Right cardiac atrium (tissue), 5 donors: Measurements from ENCODE around the gene STARD7. TPM values are rescaled to one million over a fixed set of nuclear protein-coding genes. Genes with fewer than 3 reads are reported as not detected.
A peak's percentile ranks its signal among the peaks of the same experiment; 100 is the strongest.

ENCODE experiments used
- ATAC-seq, 2 donors: fragments of 200-7000 bp; cut with Tn5 transposase; one replicate each; pipeline versions ENCODE4 v1.8.0 to v1.9.1; 2020; ENCODE audit warnings: moderate library complexity in 2 of 2, mild to moderate bottlenecking in 1 of 2
- DNase-seq, 3 donors: peaks; one replicate each; pipeline ENCODE4 v3.0.0-alpha.2; 2020
- H3K27ac ChIP-seq: one replicate; pipeline ENCODE4 v1.5.1; 2013; ENCODE audit warnings: mild to moderate bottlenecking, low read length, control low read depth, moderate library complexity
- H3K27me3 ChIP-seq: one replicate; pipeline ENCODE4 v1.6.1; 2013; ENCODE audit not compliant: control insufficient read depth, insufficient read depth
- H3K4me1 ChIP-seq: one replicate; pipeline ENCODE4 v1.6.1; 2013; ENCODE audit warnings: low read length; ENCODE audit not compliant: control insufficient read depth, insufficient read depth
- H3K4me3 ChIP-seq: one replicate; pipeline ENCODE4 v1.5.1; 2013; ENCODE audit warnings: low read length, control low read depth
- H3K9me3 ChIP-seq: one replicate; pipeline ENCODE4 v1.6.1; 2013; ENCODE audit warnings: low read length; ENCODE audit not compliant: control insufficient read depth
- WGBS: extraction: QIAGEN DNeasy Blood & Tissue Kit; methylation state at CpG from one replicate; pipeline ENCODE4 v1.1.7; 2013; 5-methylcytosine and 5-hydroxymethylcytosine counted together
- intact Hi-C, 4 donors: fragments of 100-400 bp; cut with DNase I; formaldehyde crosslinking; loops; one replicate each; pipeline versions ENCODE4 v1.11.0 to v1.14.0; 2022 to 2023
- polyA plus RNA-seq: library from polyadenylated mRNA; stranded (reverse); fragments of 200-250 nt; gene quantifications from one replicate; pipeline ENCODE4 v1.2.3, GENCODE V29; 2013
- total RNA-seq, 4 donors: library from RNA; stranded (reverse); fragmentation: NEBNext Ultra II Directional; extraction: Animal tissue kit (Norgen Biotek cat#: 25700); gene quantifications; one replicate each; pipeline ENCODE4 v1.2.1, GENCODE V29; 2021
- donor health status: healthy with polysubstance abuse.
- donor health status: DM: no; HTN: yes; CAD: no.
- donor health status: DM: no; HTN: no; CAD: no.
- donor health status: DM: no; HTN: yes; CAD: no; lungs with severe emphysema.
- donor health status: DM: yes; HTN: yes; CAD: no.

The STARD7 gene
- total and polyA plus RNA-seq, 5 donors, result 61.9 to 184 (median 153) TPM

DNA sequence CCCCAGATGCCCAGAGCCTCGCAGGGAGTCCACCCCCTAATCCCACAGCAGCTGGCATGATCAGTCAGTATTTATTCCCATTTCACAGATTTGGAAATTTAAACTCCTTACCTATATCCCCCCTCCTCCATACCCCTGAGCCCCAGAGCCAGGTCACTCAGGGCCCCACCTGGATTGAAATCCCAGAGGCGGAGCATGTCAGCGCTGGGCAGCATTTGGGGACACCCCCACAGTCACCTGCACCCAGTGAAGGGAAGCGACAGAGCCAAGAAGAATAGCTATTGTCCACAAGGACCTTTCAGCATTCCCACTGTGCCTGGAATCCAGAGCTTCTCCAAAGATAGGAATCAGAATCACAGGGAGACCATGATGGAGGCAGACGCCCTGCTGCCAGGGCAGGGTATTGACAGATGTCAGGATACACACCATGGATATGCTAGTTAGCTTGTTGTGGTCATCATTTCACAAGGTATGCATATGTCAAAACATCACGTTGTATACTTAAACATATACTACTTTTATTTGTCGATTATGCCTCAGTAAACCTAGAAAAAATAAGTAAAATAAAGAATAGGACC, 69.4 kb downstream of the STARD7 start:
- intact Hi-C loops, result loop anchor here in 2 of 4 donors (5.0 to 10.0 kb wide), 3 partner anchors 33 to 368 kb away; partner anchors contain the start of gene NEURL3 (in 2 of the 2)
- H3K9me3 ChIP-seq, result no peaks in the 10 kb centered on the region
- H3K27ac ChIP-seq, result no peak overlapping the region
- no peak overlapping the region for H3K4me3 ChIP-seq
- no peak for ATAC-seq
- H3K4me1 ChIP-seq, result no peaks in the 10 kb centered on the region
- WGBS, result 84% methylated on average over 7 of the region's 7 CpGs
- no peaks in the 10 kb centered on the region for H3K27me3 ChIP-seq
- DNase-seq, result peak in 2 of 3 donors; percentile 5 to 8

DNA sequence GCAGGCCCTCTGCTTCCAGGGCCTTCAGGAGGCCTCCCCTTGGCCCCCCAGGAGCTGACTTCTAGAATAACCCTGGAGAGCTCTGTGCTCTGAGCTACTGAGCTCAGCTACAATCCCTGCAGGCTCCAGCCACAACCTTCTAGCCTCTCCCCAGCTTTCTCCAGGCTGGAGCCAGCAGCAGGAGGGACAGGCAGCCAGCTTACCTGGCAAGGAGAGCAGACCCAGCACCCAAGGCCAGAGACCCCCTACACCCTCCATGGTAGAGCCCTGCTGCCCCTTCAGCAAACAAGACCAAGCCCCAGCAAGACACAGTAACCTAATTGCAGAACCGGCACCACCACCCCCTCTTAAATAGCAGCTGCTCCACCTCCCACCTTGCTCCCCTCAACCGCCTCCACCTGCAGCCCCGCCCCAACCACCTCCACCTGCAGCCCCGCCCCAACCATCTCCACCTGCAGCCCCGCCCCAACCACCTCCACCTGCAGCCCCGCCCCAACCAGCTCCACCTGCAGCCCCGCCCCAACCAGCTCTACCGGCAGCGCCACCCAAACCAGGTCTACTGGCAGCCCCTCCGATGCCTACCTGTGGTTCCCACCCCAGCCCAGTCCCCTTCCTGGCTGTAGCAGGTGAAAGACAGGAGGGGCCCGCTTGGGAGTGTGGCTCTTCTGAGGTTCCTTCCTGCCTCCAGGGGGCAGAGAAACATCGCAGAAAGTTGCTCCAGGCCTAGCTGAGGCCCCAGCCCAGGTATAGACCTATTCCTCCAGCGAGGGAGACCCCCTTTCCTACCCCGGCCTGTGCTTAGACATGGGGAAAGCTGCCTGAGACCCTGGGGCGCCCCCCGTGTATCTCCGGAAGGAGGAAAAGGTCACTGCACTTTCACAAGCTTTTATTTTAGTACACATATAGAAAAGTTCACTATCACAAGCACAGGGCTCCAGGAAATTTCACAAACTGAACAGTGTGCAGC, 70.2 kb downstream of the STARD7 start, which contains the start of gene ASTL:
Gene ASTL (minus strand): TSS at position 324 of the 967 bp plus-strand sequence. CDS start 66 bp downstream, at position 258.
- Histone ChIP-seq H3K4me3 (no peak within 1 kb of the TSS), H3K9me3 (no peaks in the 10 kb centered on the region), H3K27ac (no peak within 1 kb of the TSS), H3K4me1 (no peaks in the 10 kb centered on the region), H3K27me3 (no peaks in the 10 kb centered on the region)
- ATAC-seq (peak; percentile 44 to 63), DNase-seq (peak in 2 of 3 donors; percentile 61 to 63)
- intact Hi-C loops, result loop anchor here in 2 of 4 donors (5.0 to 10.0 kb wide), 3 partner anchors 34 to 369 kb away; partner anchors contain the start of gene NEURL3 (in 2 of the 2)
- 14% methylated on average over 17 of the region's 17 CpGs for WGBS

GRCh38 chr2:96137321-96138178, 71.1 kb downstream of the STARD7 start:
- DNase-seq (peak in 2 of 3 donors; percentile 19 to 27), ATAC-seq (no peak)
- Histone ChIP-seq H3K27ac (no peak overlapping the region), H3K27me3 (no peaks in the 10 kb centered on the region), H3K4me3 (no peak overlapping the region), H3K9me3 (no peaks in the 10 kb centered on the region), H3K4me1 (no peaks in the 10 kb centered on the region)
- WGBS, result 78% methylated on average over 15 of the region's 15 CpGs
- intact Hi-C loops, result loop anchor here in 2 of 4 donors (5.0 to 10.0 kb wide), 3 partner anchors 35 to 370 kb away; partner anchors contain the start of gene NEURL3 (in 2 of the 2)

DNA sequence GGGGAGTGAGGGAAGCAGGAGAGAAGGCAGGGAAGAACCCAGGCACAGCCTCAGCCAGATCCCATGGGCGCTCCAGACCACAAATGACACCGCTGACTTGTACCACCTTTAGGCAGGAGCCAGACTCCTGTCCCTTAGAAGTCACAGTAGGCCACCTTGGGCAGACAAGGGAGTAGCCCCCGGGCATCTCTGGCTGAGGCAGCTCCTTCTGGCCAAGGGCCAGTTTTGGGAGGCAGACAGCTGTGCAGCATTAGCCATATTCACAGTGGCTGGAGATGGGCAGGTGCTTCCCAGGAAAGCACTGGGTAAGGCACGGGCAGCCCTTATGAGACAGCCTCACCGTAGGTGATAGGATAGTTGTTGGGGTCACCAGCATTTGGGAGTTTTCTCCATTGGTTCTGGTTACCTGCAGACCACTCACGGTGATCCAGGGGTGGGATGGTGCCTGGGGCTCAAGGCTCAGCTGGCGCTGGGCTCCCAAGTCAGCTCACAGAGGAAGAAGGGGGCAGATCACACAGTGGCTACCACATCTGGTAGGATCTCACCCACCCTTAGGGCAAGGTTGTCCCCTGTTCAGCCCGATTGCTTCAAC, 72.4 kb downstream of the STARD7 start:
- Histone ChIP-seq H3K4me1 (no peaks in the 10 kb centered on the region), H3K4me3 (no peak overlapping the region), H3K27ac (no peak overlapping the region), H3K27me3 (no peaks in the 10 kb centered on the region), H3K9me3 (no peaks in the 10 kb centered on the region)
- ATAC-seq, result no peak
- intact Hi-C loops, result loop anchor here in 2 of 4 donors (5.0 to 10.0 kb wide), 3 partner anchors 36 to 371 kb away; partner anchors contain the start of gene NEURL3 (in 2 of the 2)
- DNase-seq, result peak in 2 of 3 donors; percentile 18 to 27
- 83% methylated on average over 8 of the region's 8 CpGs for WGBS

DNA sequence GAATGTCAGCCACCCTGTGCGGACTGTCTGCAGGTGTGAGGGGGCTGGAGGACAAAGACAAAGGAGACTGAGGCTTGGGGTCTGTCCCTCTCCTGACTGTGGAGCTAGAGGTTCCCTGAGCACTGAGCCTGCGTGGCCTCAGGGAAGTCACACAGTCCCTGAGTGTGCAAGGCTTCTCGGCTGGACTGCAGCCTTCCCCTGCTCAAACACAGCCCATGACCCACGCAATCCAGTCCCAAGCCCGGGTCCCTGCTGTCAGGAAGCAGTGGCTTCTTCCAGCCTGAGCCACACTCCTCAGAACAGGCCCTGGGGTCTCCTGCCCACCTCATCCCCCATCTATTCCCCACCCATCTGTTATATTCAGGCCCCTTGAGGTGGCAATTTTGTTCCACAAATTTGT, 73.0 kb downstream of the STARD7 start:
- intact Hi-C loops, result loop anchor here in 2 of 4 donors (5.0 to 10.0 kb wide), 3 partner anchors 37 to 372 kb away; partner anchors contain the start of gene NEURL3 (in 2 of the 2)
- Histone ChIP-seq H3K4me3 (no peak overlapping the region), H3K27me3 (no peaks in the 10 kb centered on the region), H3K4me1 (no peaks in the 10 kb centered on the region), H3K9me3 (no peaks in the 10 kb centered on the region), H3K27ac (no peak overlapping the region)
- peak in 2 of 3 donors; percentile 3 to 23 for DNase-seq
- ATAC-seq, result no peak
- 76% methylated on average over 5 of the region's 5 CpGs for WGBS

DNA sequence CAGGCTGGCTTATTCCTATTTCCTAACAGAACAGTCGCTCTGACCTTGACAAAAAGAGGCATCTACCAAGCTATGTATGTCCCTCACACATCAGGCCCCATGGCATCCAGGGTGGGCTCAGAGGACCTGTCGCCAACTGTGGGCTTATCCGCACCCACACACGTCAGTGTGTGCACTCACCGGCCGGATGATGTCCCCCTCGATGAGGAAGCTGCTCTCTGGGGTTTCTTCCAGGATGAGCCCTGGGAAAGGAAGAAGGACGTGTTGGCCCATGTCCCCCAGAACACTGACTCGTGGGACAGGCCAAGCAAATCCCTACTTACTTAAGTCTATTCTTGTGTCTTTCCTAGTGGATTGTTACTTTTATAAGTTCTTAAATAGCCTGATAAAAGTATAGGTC, 73.5 kb downstream of the STARD7 start:
- Histone ChIP-seq H3K27me3 (no peaks in the 10 kb centered on the region), H3K27ac (no peak overlapping the region), H3K4me3 (no peak overlapping the region), H3K9me3 (no peaks in the 10 kb centered on the region), H3K4me1 (no peaks in the 10 kb centered on the region)
- 75% methylated on average over 9 of the region's 9 CpGs for WGBS
- ATAC-seq (no peak), DNase-seq (peak in 2 of 3 donors; percentile 7 to 9)
- intact Hi-C loops, result loop anchor here in 2 of 4 donors (5.0 to 10.0 kb wide), 3 partner anchors 37 to 372 kb away; partner anchors contain the start of gene NEURL3 (in 2 of the 2)

Other genes with a start within 250 kb of the STARD7 start
- gene ANKRD36C, start 217.0 kb downstream of the STARD7 start, total RNA-seq, result 10 to 100 TPM; 10.2 to 11.2 (median 10.6) TPM
- 3.1 TPM for gene ANKRD36C, start 217.0 kb downstream of the STARD7 start, polyA plus RNA-seq
- gene GPAT2, start 173.9 kb downstream of the STARD7 start, total RNA-seq, result 1 to 10 TPM; 1.7 to 3.1 (median 2.0) TPM
- gene GPAT2, start 173.9 kb downstream of the STARD7 start, polyA plus RNA-seq, result 1.1 TPM
- gene ADRA2B, start 92.3 kb downstream of the STARD7 start, total RNA-seq, result under 1 TPM; 0.11 to 0.91 (median 0.66) TPM
- 2.2 TPM for gene ADRA2B, start 92.3 kb downstream of the STARD7 start, polyA plus RNA-seq
- not detected for gene ASTL, start 70.3 kb downstream of the STARD7 start, total RNA-seq
- gene ASTL, start 70.3 kb downstream of the STARD7 start, polyA plus RNA-seq, result not detected
- gene DUSP2, start 63.4 kb downstream of the STARD7 start, total RNA-seq, result 1 to 10 TPM; 1.2 to 2.6 (median 1.4) TPM
- 2.2 TPM for gene DUSP2, start 63.4 kb downstream of the STARD7 start, polyA plus RNA-seq
- gene TMEM127, start 57.2 kb upstream of the STARD7 start, total RNA-seq, result 10 to 100 TPM; 77.8 to 90.0 (median 84.8) TPM
- gene TMEM127, start 57.2 kb upstream of the STARD7 start, polyA plus RNA-seq, result 37.0 TPM
- gene CIAO1, start 57.4 kb upstream of the STARD7 start, total RNA-seq, result 10 to 100 TPM; 52.2 to 60.5 (median 56.0) TPM
- 30.3 TPM for gene CIAO1, start 57.4 kb upstream of the STARD7 start, polyA plus RNA-seq
- 10 to 100 TPM; 57.8 to 63.8 (median 60.4) TPM for gene SNRNP200, start 96.7 kb upstream of the STARD7 start, total RNA-seq
- 41.1 TPM for gene SNRNP200, start 96.7 kb upstream of the STARD7 start, polyA plus RNA-seq
- gene ITPRIPL1, start 116.5 kb upstream of the STARD7 start, total RNA-seq, result 1 to 10 TPM in 1 of 4 donors, under 1 TPM in 3; 0.67 to 1.5 (median 0.75) TPM
- 0.50 TPM for gene ITPRIPL1, start 116.5 kb upstream of the STARD7 start, polyA plus RNA-seq
- gene NCAPH, start 126.9 kb upstream of the STARD7 start, total RNA-seq, result 1 to 10 TPM in 2 of 4 donors, under 1 TPM in 2; 0.36 to 1.1 (median 0.85) TPM
- 0.18 TPM for gene NCAPH, start 126.9 kb upstream of the STARD7 start, polyA plus RNA-seq